DMS79 treated with DMSO at 0.1 percent for 48 hours (cell line): ENCODE measurements around the gene D2HGDH.
"Not testable (repeated sequence)": the region's sequence is repeated elsewhere in the genome, so short reads cannot be mapped to it uniquely, and the experiment has no call there.

ENCODE experiments used
- DNase-seq: peaks from one replicate; lab custom pipeline; 2025; lab: John Stamatoyannopoulos, UW

Gene D2HGDH

DNA sequence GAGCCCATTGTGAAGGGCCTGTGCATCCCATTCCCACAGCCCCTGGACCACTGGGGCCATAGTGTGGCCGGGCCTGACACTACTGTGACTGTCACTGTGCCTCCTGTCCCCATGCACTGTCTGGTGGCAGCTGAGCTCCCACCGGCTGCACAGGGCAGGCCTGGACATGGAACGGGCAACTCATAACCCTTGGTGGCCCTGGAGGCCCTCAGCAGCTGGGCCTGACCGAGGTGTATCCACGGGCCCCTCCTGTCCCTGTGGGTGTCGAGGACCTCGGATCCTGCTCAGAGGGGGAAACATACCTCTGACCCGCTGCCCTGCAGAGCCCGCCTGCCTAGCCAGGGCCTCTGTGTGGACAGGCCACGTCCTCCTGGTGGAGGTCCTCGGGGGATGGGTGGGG is 34.4 kb downstream of the D2HGDH start:
- no peak for DNase-seq

DNA sequence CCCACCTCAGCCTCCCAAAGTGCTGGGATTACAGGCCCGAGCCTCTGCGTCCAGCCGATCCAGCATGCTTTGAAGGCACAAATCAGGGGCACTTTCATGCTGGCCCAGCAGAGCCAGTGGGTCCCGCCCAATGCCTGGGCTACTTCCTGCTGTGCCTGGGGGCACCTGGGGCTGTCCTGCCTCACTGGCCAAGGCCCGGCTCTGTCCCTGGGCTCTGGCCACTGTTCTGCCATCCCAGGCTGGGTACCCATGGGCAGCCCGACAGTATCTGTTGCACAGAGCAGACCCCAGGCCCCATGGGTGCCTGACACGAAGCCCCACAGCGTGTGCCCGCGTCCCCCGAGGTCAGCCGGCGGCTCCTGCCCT is 35.4 kb downstream of the D2HGDH start:
- DNase-seq, result no peak

DNA sequence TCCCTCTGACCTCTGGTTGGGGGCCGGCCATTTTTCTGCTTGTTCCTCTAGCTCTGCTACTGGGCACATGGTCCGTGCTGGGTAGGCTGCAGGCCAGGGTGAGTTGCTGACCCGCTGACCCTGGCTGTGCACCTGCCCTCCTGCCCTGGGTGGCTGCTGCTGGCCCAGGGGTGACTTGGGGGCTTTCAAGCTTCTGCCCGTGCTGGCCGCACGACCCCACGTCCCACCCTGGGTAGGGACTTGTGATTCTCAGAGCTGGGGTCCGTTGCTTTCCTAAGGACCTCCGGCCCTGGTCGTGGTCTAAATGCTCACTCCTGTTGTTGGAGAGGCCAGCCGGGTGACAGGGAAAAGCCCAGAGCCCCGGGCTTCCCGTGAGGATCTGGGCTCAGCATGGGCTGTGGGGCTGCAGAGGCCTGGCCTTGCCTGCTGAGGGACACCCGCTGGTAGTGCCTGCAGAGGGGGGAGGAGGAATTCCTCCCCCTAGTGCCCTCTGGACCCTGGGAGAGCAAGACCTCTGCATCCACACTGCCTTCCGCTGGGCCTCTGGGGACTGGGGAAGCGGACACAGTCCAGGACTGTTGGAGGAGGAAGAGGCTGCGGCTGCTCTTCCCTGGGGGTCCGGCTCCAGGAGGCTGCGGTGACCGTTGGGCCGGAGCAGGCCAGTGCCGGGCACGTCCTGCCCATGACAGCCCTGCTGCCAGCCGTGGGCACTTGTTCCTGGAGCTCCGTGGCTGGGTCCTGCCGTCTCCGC is 35.9 kb downstream of the D2HGDH start:
- DNase-seq, result no peak

DNA sequence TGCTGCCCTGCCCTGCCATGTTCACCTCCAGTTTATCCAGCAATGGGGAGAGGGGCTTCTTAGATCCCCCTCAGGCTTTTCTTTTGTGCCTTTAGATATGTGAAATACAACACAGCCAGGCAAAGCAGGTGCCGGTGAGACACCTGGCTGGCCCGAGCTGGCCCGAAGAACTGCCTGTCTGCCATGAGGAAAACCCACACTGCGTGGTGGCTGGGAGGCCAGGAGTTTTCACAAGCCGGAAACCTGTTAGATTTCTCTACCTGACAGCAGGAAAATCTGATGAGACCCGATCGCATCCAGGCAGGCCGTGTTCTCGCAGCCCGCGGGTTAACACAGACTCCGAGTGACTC is 36.5 kb downstream of the D2HGDH start:
- no peak for DNase-seq

GRCh38 chr2:241771286-241772062 is 37.0 kb downstream of the D2HGDH start:
- DNase-seq, result no peak

GRCh38 chr2:241772063-241772499 is 37.7 kb downstream of the D2HGDH start:
- no peak for DNase-seq

- DNase-seq, result no peak
Observed at GRCh38 chr2:241773511-241774418, 39.3 kb downstream of the D2HGDH start.

DNA sequence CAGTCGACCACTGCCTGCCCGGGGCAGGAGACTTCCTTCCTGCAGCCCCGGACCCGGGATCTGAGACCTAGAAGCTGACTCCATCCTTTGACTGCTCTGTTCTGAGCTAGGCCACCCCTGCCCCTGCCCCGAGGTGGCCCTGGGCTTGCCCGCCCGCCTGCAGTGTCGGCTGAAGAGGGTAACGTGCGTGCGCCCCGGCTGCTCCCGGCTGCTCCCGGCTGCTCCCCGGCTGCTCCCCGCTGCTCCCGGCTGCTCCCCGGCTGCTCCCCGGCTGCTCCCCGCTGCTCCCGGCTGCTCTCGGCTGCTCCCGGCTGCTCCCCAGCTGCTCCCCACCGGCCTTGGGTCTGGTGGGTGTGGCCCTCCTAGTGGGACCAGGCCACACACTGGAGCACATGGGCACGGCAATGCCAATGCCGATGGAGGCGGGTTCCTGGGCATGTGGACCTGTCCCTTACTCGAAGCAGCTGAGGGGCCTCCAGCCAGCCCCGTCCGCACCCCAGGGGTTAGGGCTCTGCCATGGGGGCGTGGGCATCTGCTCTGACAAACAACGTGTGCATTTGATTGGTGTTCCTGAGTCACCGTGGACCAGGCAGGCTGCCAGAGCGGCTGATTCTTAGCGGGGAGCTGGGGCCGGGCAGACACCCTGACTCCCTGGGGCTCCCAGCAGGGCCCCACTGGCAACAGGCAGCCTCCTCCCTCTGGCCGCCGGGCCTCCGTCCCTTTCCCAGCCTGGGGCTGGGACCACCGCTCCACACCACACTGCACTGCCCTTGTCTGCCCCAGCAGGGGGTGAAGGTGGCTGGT is 40.2 kb downstream of the D2HGDH start:
- DNase-seq, result no peak

DNA sequence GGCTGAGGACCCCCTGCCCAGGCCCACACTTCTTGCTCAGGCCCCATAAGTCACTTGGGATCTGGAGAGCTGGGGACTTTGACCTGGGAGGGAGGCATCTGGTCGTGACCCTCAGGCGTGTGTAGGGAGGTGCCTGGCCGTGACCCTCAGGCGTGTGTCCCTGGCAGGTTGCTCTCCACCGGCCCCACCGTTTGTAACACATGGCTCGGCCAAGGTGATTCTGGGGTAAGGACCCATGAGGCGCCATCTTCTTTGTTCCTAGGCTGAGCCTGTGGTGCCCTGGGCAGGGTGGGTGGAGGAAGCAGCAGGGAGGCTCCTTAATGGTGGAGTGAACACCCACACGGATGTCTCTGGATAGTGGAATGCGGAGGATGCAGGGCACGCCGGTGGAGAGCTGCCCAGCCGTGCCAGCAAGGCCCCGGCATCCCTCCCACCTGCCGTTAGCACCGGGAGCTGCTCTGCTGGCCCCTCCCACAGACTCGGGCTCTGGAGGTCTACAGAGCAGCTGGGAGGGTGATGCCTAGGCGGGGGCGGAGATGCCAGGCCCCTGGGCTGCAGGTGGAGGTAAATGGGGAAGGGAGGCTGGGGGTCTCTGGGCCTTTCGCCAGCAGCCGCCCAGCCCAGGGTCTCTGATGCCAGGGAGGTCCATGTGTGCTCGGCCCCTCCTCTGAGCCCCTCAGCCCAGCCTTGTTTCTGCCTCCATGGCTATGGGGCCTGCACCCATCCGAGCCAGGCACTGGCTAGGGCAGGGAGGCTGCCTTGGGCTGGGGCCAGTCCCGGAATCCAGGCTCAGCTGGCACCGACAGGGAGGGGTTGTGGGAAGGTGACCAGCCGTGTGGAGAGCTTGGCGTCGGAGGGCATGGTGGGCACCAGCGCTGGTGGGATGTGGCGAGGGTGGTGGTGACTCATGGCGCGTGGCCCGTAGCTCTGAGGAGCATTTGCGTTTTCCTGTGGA is 41.1 kb downstream of the D2HGDH start:
- DNase-seq, result no peak

GRCh38 chr2:241776336-241777169 is 42.1 kb downstream of the D2HGDH start, which contains the start of gene GAL3ST2:
Gene GAL3ST2, plus strand, starts transcription at chr2:241776822. Its CDS starts 134 bp downstream, at chr2:241776956.
- no peak for DNase-seq

DNA sequence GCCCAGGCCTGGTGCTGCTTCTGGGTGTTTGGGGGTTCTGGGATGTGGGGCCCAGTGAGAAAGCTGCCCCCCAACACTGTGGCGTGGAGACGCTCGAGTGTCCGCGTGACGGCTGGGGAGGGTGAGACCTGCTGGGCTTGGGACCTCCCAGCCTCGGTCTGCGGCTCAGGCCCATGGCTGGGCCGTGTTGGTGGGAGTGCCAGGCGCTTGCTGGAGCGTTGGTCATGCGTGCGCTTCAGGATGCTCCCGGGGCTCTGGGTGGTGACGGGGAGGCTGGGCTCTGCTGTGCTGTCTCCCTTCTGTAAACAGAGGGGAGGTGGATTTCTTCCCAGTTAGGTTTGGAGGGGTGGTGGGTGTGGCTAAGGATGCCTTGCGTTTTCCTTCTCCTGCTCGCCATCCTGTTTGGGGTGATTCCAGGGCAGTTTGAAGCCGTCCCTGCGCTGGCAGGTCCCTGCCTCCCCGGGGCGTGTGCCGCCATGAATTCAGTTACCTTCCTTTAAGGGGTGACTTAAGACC is 42.8 kb downstream of the D2HGDH start:
- DNase-seq, result no peak

- DNase-seq, result no peak
Observed at GRCh38 chr2:241777686-241778627, 43.5 kb downstream of the D2HGDH start.

- DNase-seq, result no peak
Observed at GRCh38 chr2:241780939-241781569, 46.6 kb downstream of the D2HGDH start.

DNA sequence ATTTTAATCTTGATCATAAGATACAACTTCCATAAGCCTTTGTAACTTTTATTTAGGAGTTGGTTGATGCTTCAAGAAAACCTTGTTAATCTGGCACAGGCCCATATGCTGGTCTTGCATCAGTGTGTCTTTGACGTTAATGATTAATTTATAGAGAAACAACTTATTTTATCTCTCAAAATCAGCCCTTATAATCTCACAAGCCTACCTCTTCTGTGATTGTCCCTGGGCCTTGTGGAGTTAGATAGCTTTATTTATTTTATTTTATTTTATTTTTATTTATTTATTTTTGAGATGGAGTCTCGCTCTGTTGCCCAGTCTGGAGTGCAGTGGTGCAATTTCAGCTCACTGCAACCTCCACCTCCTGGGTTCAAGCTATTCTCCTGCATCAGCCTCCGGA is 47.6 kb downstream of the D2HGDH start:
- DNase-seq, result not testable (repeated sequence)

DNA sequence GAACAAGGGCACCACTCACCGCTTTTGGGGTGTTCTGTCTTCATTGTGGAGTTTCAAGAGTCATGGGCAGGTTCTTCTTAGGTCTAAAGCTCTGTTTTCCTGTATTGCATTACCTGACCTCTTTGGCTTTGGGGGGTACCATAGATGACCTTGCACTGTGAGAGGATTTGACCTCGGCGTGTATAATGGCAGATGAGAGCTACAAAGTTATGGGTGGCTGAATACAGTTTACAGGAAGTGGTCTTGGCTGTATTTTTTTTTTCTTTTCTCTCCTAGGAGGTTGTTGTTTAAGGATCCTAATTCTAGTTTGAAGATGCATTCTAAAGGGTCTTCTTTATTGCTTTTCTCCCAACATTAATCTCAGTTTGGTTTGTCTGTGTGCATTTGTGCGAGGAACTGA is 53.7 kb downstream of the D2HGDH start:
- DNase-seq, result no peak

DNA sequence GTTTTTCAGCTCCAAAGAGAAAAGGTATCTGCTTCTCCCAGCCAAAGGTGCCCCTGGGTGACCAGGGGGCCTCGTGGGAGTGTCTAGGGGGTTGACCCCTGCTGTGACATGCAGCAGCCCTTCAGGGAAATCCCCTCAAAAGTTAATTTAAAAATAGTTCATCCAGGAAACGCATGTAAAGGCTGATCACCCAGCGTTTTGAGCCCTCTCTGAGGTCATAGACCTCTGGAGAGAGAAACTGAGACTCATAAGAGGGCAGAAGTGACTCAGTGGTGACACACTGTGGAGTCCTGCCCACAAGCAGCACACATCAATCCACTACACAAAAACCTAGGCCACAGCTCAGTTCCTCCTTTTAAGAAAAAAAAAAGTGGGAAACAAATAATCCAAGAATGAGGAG is 54.1 kb downstream of the D2HGDH start:
- DNase-seq, result no peak

GRCh38 chr2:241791385-241791784 is 57.0 kb downstream of the D2HGDH start:
- DNase-seq, result not testable (repeated sequence)

GRCh38 chr2:241793385-241793784 is 59.0 kb downstream of the D2HGDH start:
- no peak for DNase-seq
